ENCODE measurements around the gene RASEF.

Gene RASEF

GRCh38 chr9:83032065-83032625 is 30.8 kb downstream of the RASEF start:
- no peaks in the 10 kb centered on the region for H3K9me3 ChIP-seq (replicated peaks; ENCODE audit: insufficient read depth, low read length)
- H3K27ac ChIP-seq (ENCODE audit: low read length), result no peak overlapping the region
- no peaks in the 10 kb centered on the region for H3K27me3 ChIP-seq (replicated peaks; ENCODE audit: insufficient read depth, low read length)
- no peak overlapping the region for H3K4me3 ChIP-seq (ENCODE audit: low read length)
- H3K79me2 ChIP-seq (ENCODE audit: low read length), result no peaks in the 10 kb centered on the region
- no peaks in the 10 kb centered on the region for H3K9me2 ChIP-seq (replicated peaks; ENCODE audit: insufficient read depth, low read length)
- H3F3A ChIP-seq (ENCODE audit: insufficient read depth, low read length), result no peaks in the 10 kb centered on the region
- H3K4me1 ChIP-seq (ENCODE audit: low read length), result no peaks in the 10 kb centered on the region
- H3K9ac ChIP-seq (ENCODE audit: low read length), result no peak overlapping the region
- H3K4me2 ChIP-seq (ENCODE audit: low read depth, low read length), result no peak overlapping the region
- no peak for TF ChIP-seq EZH2 (optimal IDR thresholded peaks at IDR 0.05; ENCODE audit: low read depth, low read length)
- no peak for TF ChIP-seq EZH2phosphoT487 (IDR thresholded peaks at IDR 0.05; ENCODE audit: low read length)
- no peak for TF ChIP-seq CTCF (IDR thresholded peaks at IDR 0.05; ENCODE audit: low read length)
- H3K36me3 ChIP-seq (replicated peaks; ENCODE audit: insufficient read depth, low read length), result no peaks in the 10 kb centered on the region
- H2AFZ ChIP-seq (ENCODE audit: low read length), result no peak overlapping the region
- no peak for DNase-seq
- no peaks in the 10 kb centered on the region for H4K20me1 ChIP-seq (ENCODE audit: insufficient read depth, low read length)

- no peaks in the 10 kb centered on the region for H3K79me2 ChIP-seq (ENCODE audit: low read length)
- no peak for TF ChIP-seq EZH2 (optimal IDR thresholded peaks at IDR 0.05; ENCODE audit: low read depth, low read length)
- no peak for TF ChIP-seq EZH2phosphoT487 (IDR thresholded peaks at IDR 0.05; ENCODE audit: low read length)
- TF ChIP-seq CTCF (IDR thresholded peaks at IDR 0.05; ENCODE audit: low read length), result no peak
- no peaks in the 10 kb centered on the region for H3K9me3 ChIP-seq (replicated peaks; ENCODE audit: insufficient read depth, low read length)
- no peaks in the 10 kb centered on the region for H3K9me2 ChIP-seq (replicated peaks; ENCODE audit: insufficient read depth, low read length)
- no peaks in the 10 kb centered on the region for H3K4me1 ChIP-seq (ENCODE audit: low read length)
- no peak overlapping the region for H3K4me3 ChIP-seq (ENCODE audit: low read length)
- no peaks in the 10 kb centered on the region for H4K20me1 ChIP-seq (ENCODE audit: insufficient read depth, low read length)
- H3K4me2 ChIP-seq (ENCODE audit: low read depth, low read length), result no peak overlapping the region
- no peaks in the 10 kb centered on the region for H3K36me3 ChIP-seq (replicated peaks; ENCODE audit: insufficient read depth, low read length)
- no peak overlapping the region for H2AFZ ChIP-seq (ENCODE audit: low read length)
- no peaks in the 10 kb centered on the region for H3F3A ChIP-seq (ENCODE audit: insufficient read depth, low read length)
- DNase-seq, result no peak
- no peak overlapping the region for H3K9ac ChIP-seq (ENCODE audit: low read length)
- no peak overlapping the region for H3K27ac ChIP-seq (ENCODE audit: low read length)
- H3K27me3 ChIP-seq (replicated peaks; ENCODE audit: insufficient read depth, low read length), result no peaks in the 10 kb centered on the region
Measured at GRCh38 chr9:83030391-83031107, 32.4 kb downstream of the RASEF start.

- no peaks in the 10 kb centered on the region for H3K9me3 ChIP-seq (replicated peaks; ENCODE audit: insufficient read depth, low read length)
- H4K20me1 ChIP-seq (ENCODE audit: insufficient read depth, low read length), result no peaks in the 10 kb centered on the region
- H3K9ac ChIP-seq (ENCODE audit: low read length), result no peak overlapping the region
- H3K4me2 ChIP-seq (ENCODE audit: low read depth, low read length), result no peak overlapping the region
- H3K4me1 ChIP-seq (ENCODE audit: low read length), result no peaks in the 10 kb centered on the region
- H3K9me2 ChIP-seq (replicated peaks; ENCODE audit: insufficient read depth, low read length), result no peaks in the 10 kb centered on the region
- H3K27me3 ChIP-seq (replicated peaks; ENCODE audit: insufficient read depth, low read length), result no peaks in the 10 kb centered on the region
- no peak overlapping the region for H3K4me3 ChIP-seq (ENCODE audit: low read length)
- no peaks in the 10 kb centered on the region for H3F3A ChIP-seq (ENCODE audit: insufficient read depth, low read length)
- no peak for DNase-seq
- no peak overlapping the region for H2AFZ ChIP-seq (ENCODE audit: low read length)
- no peak for TF ChIP-seq EZH2 (optimal IDR thresholded peaks at IDR 0.05; ENCODE audit: low read depth, low read length)
- TF ChIP-seq EZH2phosphoT487 (IDR thresholded peaks at IDR 0.05; ENCODE audit: low read length), result no peak
- TF ChIP-seq CTCF (IDR thresholded peaks at IDR 0.05; ENCODE audit: low read length), result no peak
- H3K79me2 ChIP-seq (ENCODE audit: low read length), result no peaks in the 10 kb centered on the region
- no peak overlapping the region for H3K27ac ChIP-seq (ENCODE audit: low read length)
- no peaks in the 10 kb centered on the region for H3K36me3 ChIP-seq (replicated peaks; ENCODE audit: insufficient read depth, low read length)
Measured at GRCh38 chr9:83029531-83030137, 33.3 kb downstream of the RASEF start.
